GM21515 (cell line): ENCODE measurements around the gene ZFP36L2.

Experiments
- ATAC-seq: cut with Tn5 transposase; IDR thresholded peaks from one replicate; pipeline ENCODE4 v1.9.1; 2021; ENCODE audit not compliant: unreplicated experiment

The ZFP36L2 gene

GRCh38 chr2:43248621-43249020, 22.2 kb upstream of the ZFP36L2 start:
- no peak for ATAC-seq

GRCh38 chr2:43246641-43247040, 20.2 kb upstream of the ZFP36L2 start:
- ATAC-seq, result no peak

- no peak for ATAC-seq
These were observed 15.2 kb upstream of the ZFP36L2 start for GRCh38 chr2:43241558-43241957.

GRCh38 chr2:43240766-43241150, 14.4 kb upstream of the ZFP36L2 start:
- no peak for ATAC-seq

- peak; percentile 53 for ATAC-seq
These were observed 13.8 kb upstream of the ZFP36L2 start for GRCh38 chr2:43239981-43240765.

GRCh38 chr2:43238813-43239212, 12.4 kb upstream of the ZFP36L2 start:
- no peak for ATAC-seq

GRCh38 chr2:43238176-43238575, 11.8 kb upstream of the ZFP36L2 start:
- ATAC-seq, result no peak

- ATAC-seq, result no peak
These were observed 7.1 kb upstream of the ZFP36L2 start for GRCh38 chr2:43233218-43234212.

GRCh38 chr2:43230951-43231827, 4.8 kb upstream of the ZFP36L2 start:
- ATAC-seq, result no peak

- ATAC-seq, result no peak
These were observed 4.0 kb upstream of the ZFP36L2 start for GRCh38 chr2:43230351-43230885.

- ATAC-seq, result no peak
These were observed 2.6 kb upstream of the ZFP36L2 start for GRCh38 chr2:43228756-43229659.

- no peak for ATAC-seq
These were observed 1.9 kb upstream of the ZFP36L2 start for GRCh38 chr2:43228321-43228751.

- no peak for ATAC-seq
These were observed 1.4 kb upstream of the ZFP36L2 start for GRCh38 chr2:43227830-43228281.

GRCh38 chr2:43226955-43227829, 786 bp upstream of the ZFP36L2 start:
- peak; percentile 20 for ATAC-seq

- ATAC-seq, result peak; percentile 25
These were observed 433 bp downstream of the ZFP36L2 start for GRCh38 chr2:43225788-43226557.

GRCh38 chr2:43225093-43225787, 1.2 kb downstream of the ZFP36L2 start:
- ATAC-seq, result no peak

GRCh38 chr2:43224571-43225092, 1.8 kb downstream of the ZFP36L2 start:
- no peak for ATAC-seq
